NCI-H1105 treated with DMSO at 0.1 percent for 48 hours (cell line): ENCODE results near the gene ELOVL6.
A peak's percentile ranks its signal among the peaks of the same experiment; 100 is the strongest.

ENCODE experiments used
- DNase-seq: peaks from one replicate; lab custom pipeline; 2025; lab: John Stamatoyannopoulos, UW

The ELOVL6 gene

DNA sequence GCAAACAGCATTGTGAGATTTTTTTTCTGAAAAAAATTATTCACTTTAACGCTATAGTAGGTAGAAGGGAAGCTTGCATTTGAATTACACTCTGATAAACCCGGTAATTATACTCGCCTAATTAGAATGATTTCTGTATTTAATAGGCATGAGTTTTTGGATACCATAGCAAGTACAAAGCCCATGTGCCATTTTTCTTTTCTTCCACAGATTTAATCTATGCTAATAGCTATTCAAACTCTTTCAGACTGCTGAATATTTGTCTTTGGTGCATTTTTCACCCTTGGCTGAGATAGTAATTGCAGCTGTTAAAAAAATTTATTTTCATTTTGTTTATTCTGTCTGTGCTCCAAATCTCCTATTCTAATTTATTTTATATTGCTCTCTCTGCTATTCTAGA, 172.7 kb downstream of the ELOVL6 start:
- DNase-seq = no peak

- DNase-seq = no peak
Observed at GRCh38 chr4:110025056-110025455, 173.4 kb downstream of the ELOVL6 start.

DNA sequence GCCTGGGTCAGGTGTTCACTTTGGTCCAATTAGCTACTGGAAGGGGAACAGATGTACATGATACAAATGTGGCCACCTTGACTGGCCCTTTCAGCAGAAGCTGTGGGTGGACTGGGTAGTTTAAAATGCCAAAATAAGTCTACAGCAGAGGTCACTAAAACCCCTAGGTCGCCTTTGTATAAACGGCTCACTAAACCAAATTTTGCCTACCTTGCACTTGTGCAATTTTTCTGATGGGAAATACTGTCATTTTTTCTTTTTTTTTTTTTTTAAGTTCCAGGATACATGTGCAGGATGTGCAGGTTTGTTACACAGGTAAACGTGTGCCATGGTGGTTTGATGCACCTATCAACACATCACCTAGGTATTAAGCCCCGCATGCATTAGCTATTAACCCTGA, 176.0 kb downstream of the ELOVL6 start:
- no peak for DNase-seq

- DNase-seq = no peak
Observed at GRCh38 chr4:110020646-110021443, 177.6 kb downstream of the ELOVL6 start.

- DNase-seq = no peak
Observed at GRCh38 chr4:110020139-110020538, 178.3 kb downstream of the ELOVL6 start.

GRCh38 chr4:110019153-110019552, 179.3 kb downstream of the ELOVL6 start:
- no peak for DNase-seq

GRCh38 chr4:110014233-110014632, 184.2 kb downstream of the ELOVL6 start:
- DNase-seq = no peak

DNA sequence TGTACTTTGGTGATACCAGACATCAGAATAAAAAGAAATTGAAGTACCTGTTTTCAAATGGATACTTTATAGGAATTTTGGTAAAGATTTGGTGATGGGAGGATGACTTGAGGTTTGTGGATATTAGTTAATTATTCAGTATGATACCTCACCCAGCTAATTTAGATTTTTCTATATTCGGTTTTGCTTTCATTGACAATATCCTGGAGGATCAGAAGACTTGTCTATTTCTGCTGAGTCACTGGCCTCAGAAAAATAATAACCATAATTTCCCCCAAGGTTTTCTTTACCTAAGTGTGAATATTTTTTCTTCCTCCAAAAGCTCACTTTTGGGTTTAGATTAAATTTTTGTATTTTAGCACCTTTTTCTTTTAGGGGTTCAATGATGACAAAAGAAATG, 185.5 kb downstream of the ELOVL6 start:
- DNase-seq = no peak

DNA sequence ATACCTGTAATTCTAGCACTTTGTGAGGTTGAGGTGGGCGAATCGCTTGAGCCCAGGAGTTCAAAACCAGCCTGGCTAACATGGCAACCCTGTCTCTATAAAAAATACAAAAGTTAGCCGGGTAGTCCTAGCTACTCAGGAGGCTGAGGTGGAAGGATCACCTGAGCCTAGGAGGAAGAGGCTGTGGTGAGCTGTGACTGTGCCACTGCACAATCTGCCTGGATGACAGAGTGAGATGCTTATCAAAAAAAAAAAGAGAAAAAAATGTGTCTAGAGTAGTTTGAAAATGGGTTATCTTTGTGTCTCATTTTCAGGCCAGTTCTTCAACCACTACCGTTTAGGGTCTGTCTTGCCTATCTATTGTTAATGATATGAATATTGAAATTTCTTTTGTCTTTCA, 187.6 kb downstream of the ELOVL6 start:
- DNase-seq = no peak

GRCh38 chr4:110009550-110009949, 188.9 kb downstream of the ELOVL6 start:
- DNase-seq = no peak

GRCh38 chr4:110008540-110008939, 189.9 kb downstream of the ELOVL6 start:
- no peak for DNase-seq

- DNase-seq = no peak
Observed at GRCh38 chr4:110007217-110007616, 191.2 kb downstream of the ELOVL6 start.

DNA sequence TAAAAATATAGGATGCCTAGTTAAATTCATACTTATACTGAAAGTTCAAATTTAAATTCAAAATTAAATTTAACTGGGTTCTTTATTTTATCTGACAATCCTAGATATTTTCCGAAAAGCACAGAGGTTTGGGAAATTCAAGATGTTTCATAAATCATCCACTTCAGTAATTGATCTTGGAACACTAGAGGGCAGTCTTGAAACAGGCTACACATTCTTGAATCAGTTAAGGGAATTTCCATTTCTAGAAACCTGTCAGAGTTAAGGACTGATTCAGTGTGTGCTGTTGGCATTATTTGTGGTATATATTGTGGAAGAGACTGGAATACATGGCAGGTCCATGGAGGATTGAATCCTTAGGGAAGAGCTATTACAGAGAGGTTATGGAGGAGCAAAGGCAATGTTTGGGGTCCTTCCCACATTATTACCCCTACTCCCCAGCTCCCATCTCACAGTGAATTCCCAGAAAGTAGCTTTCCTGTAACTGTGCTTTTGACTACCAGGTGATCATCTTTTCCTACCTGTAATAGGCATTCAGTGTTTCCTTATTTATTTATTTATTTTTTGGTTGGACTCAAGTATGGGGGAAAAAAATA, 192.9 kb downstream of the ELOVL6 start:
- DNase-seq = peak; percentile 29

DNA sequence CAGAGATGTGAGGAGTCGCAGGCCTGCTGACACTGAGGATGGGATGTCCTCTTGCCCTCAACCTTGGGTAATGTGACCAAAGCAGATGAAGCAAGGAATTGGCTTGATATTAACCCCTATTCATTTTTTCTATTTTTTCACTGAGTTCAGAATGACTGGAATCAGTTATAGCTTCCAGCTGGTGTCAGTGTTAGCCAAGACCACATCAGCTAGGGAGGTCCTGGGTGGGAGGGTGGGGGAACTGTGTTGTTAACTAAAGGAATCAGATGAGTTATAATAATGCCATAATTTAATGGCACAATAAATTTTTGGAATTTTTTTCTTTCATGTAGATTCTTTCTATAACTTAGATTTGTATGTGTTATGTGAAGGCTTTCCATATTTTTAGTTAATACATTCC, 193.9 kb downstream of the ELOVL6 start:
- no peak for DNase-seq

- DNase-seq = no peak
Observed at GRCh38 chr4:110003401-110004187, 194.8 kb downstream of the ELOVL6 start.

DNA sequence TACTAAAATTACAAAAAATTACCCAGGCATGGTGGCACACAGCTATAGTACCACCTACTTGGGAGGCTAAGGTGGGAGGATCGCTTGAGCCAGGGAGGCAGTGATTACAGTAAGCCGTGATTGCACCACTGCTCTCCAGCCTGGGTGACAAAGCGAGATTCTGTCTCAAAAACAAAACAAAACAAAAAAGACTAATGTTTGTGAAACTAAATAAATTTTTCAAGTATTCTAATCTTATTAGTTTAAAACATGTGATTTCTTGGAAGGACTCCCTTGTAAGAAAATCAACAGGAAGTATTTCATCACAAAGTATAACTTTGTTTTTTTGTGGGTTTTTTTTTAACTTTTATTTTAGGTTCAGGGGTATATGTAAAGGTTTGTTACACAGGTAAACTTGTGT, 196.1 kb downstream of the ELOVL6 start:
- no peak for DNase-seq

DNA sequence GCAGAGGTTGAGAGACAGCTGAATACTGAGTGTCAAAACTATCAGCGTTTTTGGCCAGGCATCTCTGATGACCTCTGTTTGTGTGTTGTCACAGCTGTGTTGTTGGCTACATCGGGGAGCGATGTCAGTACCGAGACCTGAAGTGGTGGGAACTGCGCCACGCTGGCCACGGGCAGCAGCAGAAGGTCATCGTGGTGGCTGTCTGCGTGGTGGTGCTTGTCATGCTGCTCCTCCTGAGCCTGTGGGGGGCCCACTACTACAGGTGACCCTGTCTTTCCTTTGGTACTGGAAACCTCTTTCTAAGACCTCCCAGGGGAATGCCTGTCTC, 198.9 kb downstream of the ELOVL6 start:
- no peak for DNase-seq

DNA sequence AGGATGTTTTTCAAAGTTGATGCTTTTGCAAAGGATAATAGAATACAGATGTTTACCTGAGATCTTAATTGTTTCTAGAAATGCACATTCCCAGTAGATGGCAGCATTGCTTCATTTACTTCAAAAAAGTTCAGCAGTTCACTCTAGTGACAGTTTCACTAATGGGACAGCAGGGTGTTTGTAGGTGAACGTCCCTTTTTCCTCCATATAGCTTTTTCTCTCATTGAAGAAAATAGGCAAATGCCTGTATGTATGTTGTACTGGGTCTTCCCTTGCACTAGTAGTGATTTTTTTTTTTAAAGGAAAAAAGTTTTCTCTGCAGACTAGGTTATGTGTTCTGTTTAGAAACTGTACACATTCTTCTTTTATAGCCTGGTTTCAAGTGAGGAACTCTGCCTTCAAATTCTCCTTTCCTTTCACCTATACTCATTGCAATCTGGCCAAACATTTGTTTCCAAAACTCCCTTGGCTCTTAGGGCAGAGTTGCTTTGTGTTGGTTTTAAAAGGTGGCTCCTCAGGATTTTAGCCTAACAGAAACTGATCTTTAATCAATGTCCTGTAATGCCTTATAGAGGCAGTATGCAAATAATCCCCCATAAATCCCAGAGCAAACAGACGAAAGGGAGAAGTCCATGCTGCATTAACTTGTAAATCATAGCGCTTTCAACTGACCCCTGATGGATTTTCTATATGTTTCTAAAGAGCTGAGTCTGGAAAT, 199.4 kb downstream of the ELOVL6 start:
- DNase-seq = peak; percentile 33

GRCh38 chr4:109996526-109996925, 201.9 kb downstream of the ELOVL6 start:
- no peak for DNase-seq
